Measurements from ENCODE around the gene EPB41L1. TPM values are rescaled to one million over a fixed set of nuclear protein-coding genes. Genes with fewer than 3 reads are reported as not detected.

The EPB41L1 gene
- total and polyA plus RNA-seq, 12 donors: 7.5 to 21.7 (median 15.8) TPM

- Histone ChIP-seq H3K36me3 (no peaks in the 10 kb centered on the region), H3K4me1 (peaks cover 0 to 23% (median 0%) of the 10 kb centered on the region in 9 donors), H3K9me3 (no peaks in the 10 kb centered on the region), H3K27ac (no peak overlapping the region), H3K27me3 (no peaks in the 10 kb centered on the region), H3K4me3 (no peak overlapping the region)
- no peak for TF ChIP-seq CTCF (IDR thresholded peaks at IDR 0.05)
- intact Hi-C loops (cut with DNase I): no loop called here
- 84 to 88% methylated on average over 5 of the region's 5 CpGs for WGBS, 2 donors
- peak in 2 of 8 donors; percentile 16 to 37 for ATAC-seq
- DNase-seq: no peak
These were observed 41.5 kb upstream of the EPB41L1 start for GRCh38 chr20:36113036-36113435.

- Histone ChIP-seq H3K27me3 (no peaks in the 10 kb centered on the region), H3K27ac (peak overlapping the region in 3 of 10 donors; percentile 15 to 75 (median 22)), H3K4me1 (peaks cover 0 to 23% (median 0%) of the 10 kb centered on the region in 9 donors), H3K9me3 (no peaks in the 10 kb centered on the region), H3K36me3 (no peaks in the 10 kb centered on the region), H3K4me3 (no peak overlapping the region)
- ATAC-seq (peak in 6 of 8 donors; percentile 35 to 61 (median 54)), DNase-seq (no peak)
- intact Hi-C loops (cut with DNase I): no loop called here
- TF ChIP-seq CTCF (IDR thresholded peaks at IDR 0.05): no peak
- WGBS, 2 donors: 49 to 57% methylated on average over 13 of the region's 13 CpGs
These were observed 40.8 kb upstream of the EPB41L1 start for GRCh38 chr20:36113566-36114250.

GRCh38 chr20:36114707-36115106 is 39.8 kb upstream of the EPB41L1 start:
- no peak for DNase-seq
- Histone ChIP-seq H3K27me3 (no peaks in the 10 kb centered on the region), H3K36me3 (no peaks in the 10 kb centered on the region), H3K27ac (peak overlapping the region in 1 of 10 donors; percentile 75), H3K9me3 (no peaks in the 10 kb centered on the region), H3K4me3 (no peak overlapping the region), H3K4me1 (peaks cover 0 to 23% (median 0%) of the 10 kb centered on the region in 9 donors)
- WGBS, 2 donors: 86 to 87% methylated on average over 3 of the region's 3 CpGs
- no peak for ATAC-seq
- no peak for TF ChIP-seq CTCF (IDR thresholded peaks at IDR 0.05)
- intact Hi-C loops (cut with DNase I): no loop called here

GRCh38 chr20:36115925-36116324 is 38.6 kb upstream of the EPB41L1 start:
- Histone ChIP-seq H3K27ac (no peak overlapping the region), H3K27me3 (no peaks in the 10 kb centered on the region), H3K4me1 (peaks cover 0 to 23% (median 0%) of the 10 kb centered on the region in 9 donors), H3K4me3 (no peak overlapping the region), H3K9me3 (no peaks in the 10 kb centered on the region), H3K36me3 (no peaks in the 10 kb centered on the region)
- intact Hi-C loops (cut with DNase I): no loop called here
- no peak for TF ChIP-seq CTCF (IDR thresholded peaks at IDR 0.05)
- ATAC-seq (no peak), DNase-seq (no peak)
